ENCODE results near the gene LASP1NB. TPM values are rescaled to one million over a fixed set of nuclear protein-coding genes. Genes with fewer than 3 reads are reported as not detected.
"Not testable (repeated sequence)": the region's sequence is repeated elsewhere in the genome, so short reads cannot be mapped to it uniquely, and the experiment has no call there.

Gene LASP1NB

GRCh38 chr17:38970804-38971203 lies 45.4 kb downstream of the LASP1NB start:
- TF ChIP-seq SPI1 (IDR thresholded peaks at IDR 0.05; ENCODE audit: borderline replicate concordance, low read depth) (no peak), POLR2AphosphoS5 (IDR thresholded peaks at IDR 0.05; ENCODE audit: low read depth) (no peak), GABPA (IDR thresholded peaks at IDR 0.05; ENCODE audit: low read depth) (no peak), REST (IDR thresholded peaks at IDR 0.05; ENCODE audit: insufficient replicate concordance, low read depth) (no peak), CTCF (IDR thresholded peaks at IDR 0.05; ENCODE audit: insufficient read depth, low read length) (no peak)
- Histone ChIP-seq H3K4me3 (replicated peaks; ENCODE audit: insufficient read depth, low read length) (no peak overlapping the region), H3K27me3 (ENCODE audit: insufficient read depth, poor library complexity, severe bottlenecking) (no peaks in the 10 kb centered on the region), H3K27ac (replicated peaks) (no peak overlapping the region)
- DNase-seq (ENCODE audit: low read depth in 1 of 2, low spot score in 1 of 2) = no peak

- peak overlapping the region; percentile 71 for H3K27ac ChIP-seq (replicated peaks)
- H3K4me3 ChIP-seq (replicated peaks; ENCODE audit: insufficient read depth, low read length); H3K27me3 ChIP-seq (ENCODE audit: insufficient read depth, poor library complexity, severe bottlenecking): not testable (repeated sequence)
- peak; percentile 69 to 83 for DNase-seq (ENCODE audit: low read depth in 1 of 2, low spot score in 1 of 2)
- TF ChIP-seq SPI1 (IDR thresholded peaks at IDR 0.05; ENCODE audit: borderline replicate concordance, low read depth) (peak; percentile 10; the same call in 1 of the 2 replicates), REST (IDR thresholded peaks at IDR 0.05; ENCODE audit: insufficient replicate concordance, low read depth) (peak; percentile 55), POLR2AphosphoS5 (IDR thresholded peaks at IDR 0.05; ENCODE audit: low read depth) (peak; percentile 62; the same call in 1 of the 2 replicates)
These were observed 50.8 kb downstream of the LASP1NB start for GRCh38 chr17:38976187-38976551.

- TF ChIP-seq GABPA (IDR thresholded peaks at IDR 0.05; ENCODE audit: low read depth) (no peak), SPI1 (IDR thresholded peaks at IDR 0.05; ENCODE audit: borderline replicate concordance, low read depth) (no peak), POLR2AphosphoS5 (IDR thresholded peaks at IDR 0.05; ENCODE audit: low read depth) (no peak)
- DNase-seq (ENCODE audit: low read depth in 1 of 2, low spot score in 1 of 2) = no peak
- H3K27ac ChIP-seq (replicated peaks) = no peak overlapping the region
- H3K4me3 ChIP-seq (replicated peaks; ENCODE audit: insufficient read depth, low read length) = no peak overlapping the region
- H3K27me3 ChIP-seq (ENCODE audit: insufficient read depth, poor library complexity, severe bottlenecking) = no peaks in the 10 kb centered on the region
These were observed 52.8 kb downstream of the LASP1NB start for GRCh38 chr17:38978180-38978579.

Small RNA genes lying within 50 kb of the gene (microRNA-seq; reads per million reads assigned to microRNA genes)
- gene MIR6779 = not detected

Measured in HL-60 (cell line).